Measurements from ENCODE around the gene EEF1AKMT3.

- TF ChIP-seq CTCF (conservative IDR thresholded peaks at IDR 0.05): no peak
- TF ChIP-seq ZFX (IDR thresholded peaks at IDR 0.05): no peak
Measured at GRCh38 chr12:57732270-57732669, 40.1 kb upstream of the EEF1AKMT3 start.
